ENCODE measurements around the gene FXYD7.

FXYD7 gene

GRCh38 chr19:35138305-35138892 lies 4.7 kb upstream of the FXYD7 start, which contains the start of gene FXYD1:
Gene FXYD1 (plus strand): TSS chr19:35138824. CDS start chr19:35140080, 1,256 bp downstream.
- peaks cover 34% of the 10 kb centered on the region for H3K27me3 ChIP-seq
- no peak within 1 kb of the TSS for H3K27ac ChIP-seq
- no peaks in the 10 kb centered on the region for H3K9me3 ChIP-seq
- peaks cover 35 to 40% of the 10 kb centered on the region in 2 experiments for H3K4me1 ChIP-seq (ENCODE audit: control insufficient read depth in 1 of 2, insufficient read depth in 1 of 2, low read depth in 1 of 2, low read length in 1 of 2)
- TF ChIP-seq, protein P1, sequence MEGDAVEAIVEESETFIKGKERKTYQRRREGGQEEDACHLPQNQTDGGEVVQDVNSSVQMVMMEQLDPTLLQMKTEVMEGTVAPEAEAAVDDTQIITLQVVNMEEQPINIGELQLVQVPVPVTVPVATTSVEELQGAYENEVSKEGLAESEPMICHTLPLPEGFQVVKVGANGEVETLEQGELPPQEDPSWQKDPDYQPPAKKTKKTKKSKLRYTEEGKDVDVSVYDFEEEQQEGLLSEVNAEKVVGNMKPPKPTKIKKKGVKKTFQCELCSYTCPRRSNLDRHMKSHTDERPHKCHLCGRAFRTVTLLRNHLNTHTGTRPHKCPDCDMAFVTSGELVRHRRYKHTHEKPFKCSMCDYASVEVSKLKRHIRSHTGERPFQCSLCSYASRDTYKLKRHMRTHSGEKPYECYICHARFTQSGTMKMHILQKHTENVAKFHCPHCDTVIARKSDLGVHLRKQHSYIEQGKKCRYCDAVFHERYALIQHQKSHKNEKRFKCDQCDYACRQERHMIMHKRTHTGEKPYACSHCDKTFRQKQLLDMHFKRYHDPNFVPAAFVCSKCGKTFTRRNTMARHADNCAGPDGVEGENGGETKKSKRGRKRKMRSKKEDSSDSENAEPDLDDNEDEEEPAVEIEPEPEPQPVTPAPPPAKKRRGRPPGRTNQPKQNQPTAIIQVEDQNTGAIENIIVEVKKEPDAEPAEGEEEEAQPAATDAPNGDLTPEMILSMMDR (IDR thresholded peaks at IDR 0.05), result no peak
- H3K4me3 ChIP-seq (ENCODE audit: low read depth in 1 of 2, low read length in 1 of 2), result no peak within 1 kb of the TSS
- no peaks in the 10 kb centered on the region for H3K36me3 ChIP-seq

DNA sequence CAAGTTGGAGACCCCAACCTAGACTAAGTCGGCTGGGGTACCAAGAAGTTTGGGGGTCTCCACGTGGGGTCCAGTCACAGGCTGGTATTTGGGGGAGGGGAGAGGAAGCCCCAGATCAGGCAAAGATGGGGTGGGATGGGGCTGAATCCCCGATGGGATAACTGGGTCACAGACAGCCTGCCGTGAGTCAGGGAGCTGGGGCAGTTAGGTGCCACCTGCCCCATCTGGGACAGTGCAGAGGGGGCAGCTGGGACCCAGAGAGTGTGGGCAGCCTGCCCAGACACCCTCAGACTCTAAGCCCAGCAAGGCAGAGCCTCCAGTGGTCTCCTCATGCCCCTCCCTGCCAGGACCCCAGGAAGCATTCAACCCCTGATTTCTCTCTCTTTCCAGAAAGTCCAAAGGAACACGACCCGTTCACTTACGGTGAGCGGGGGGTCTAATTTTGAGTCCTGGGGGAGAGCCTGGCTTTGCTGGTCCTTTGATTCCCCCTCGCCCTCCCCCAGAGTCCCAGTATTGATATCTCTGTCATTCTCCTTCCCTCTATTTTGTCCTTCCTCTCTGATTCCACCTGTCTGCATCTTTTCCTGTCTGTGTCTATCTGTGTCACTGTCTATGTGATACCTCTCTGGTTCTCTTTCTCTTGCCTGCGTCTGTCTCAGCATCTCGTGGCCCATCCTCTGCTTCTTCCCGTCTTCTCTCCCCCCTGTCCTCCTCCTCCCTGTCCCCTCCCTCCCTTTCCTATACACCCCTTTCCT lies 2.7 kb upstream of the FXYD7 start:
- Histone ChIP-seq H3K27me3 (peaks cover 54% of the 10 kb centered on the region), H3K27ac (no peak overlapping the region), H3K4me1 (ENCODE audit: control insufficient read depth in 1 of 2, insufficient read depth in 1 of 2, low read depth in 1 of 2, low read length in 1 of 2) (peaks cover 35 to 40% of the 10 kb centered on the region in 2 experiments), H3K36me3 (no peaks in the 10 kb centered on the region), H3K9me3 (no peaks in the 10 kb centered on the region), H3K4me3 (ENCODE audit: low read depth in 1 of 2, low read length in 1 of 2) (peak overlapping the region in 1 of 2 experiments; percentile 45)
- TF ChIP-seq, protein P1 (IDR thresholded peaks at IDR 0.05), result no peak

- H3K36me3 ChIP-seq, result no peaks in the 10 kb centered on the region
- peak overlapping the region in 1 of 2 experiments; percentile 45 for H3K4me3 ChIP-seq (ENCODE audit: low read depth in 1 of 2, low read length in 1 of 2)
- H3K27ac ChIP-seq, result peak overlapping the region; percentile 15
- H3K9me3 ChIP-seq, result no peaks in the 10 kb centered on the region
- peaks cover 62% of the 10 kb centered on the region for H3K27me3 ChIP-seq
- H3K4me1 ChIP-seq (ENCODE audit: control insufficient read depth in 1 of 2, insufficient read depth in 1 of 2, low read depth in 1 of 2, low read length in 1 of 2), result peaks cover 35% of the 10 kb centered on the region in 2 experiments
- TF ChIP-seq, protein P1 (IDR thresholded peaks at IDR 0.05), result peak; percentile 46
Observed at GRCh38 chr19:35140962-35141836, 1.9 kb upstream of the FXYD7 start.

GRCh38 chr19:35141837-35142605 lies 1.0 kb upstream of the FXYD7 start:
- TF ChIP-seq, protein P1 (IDR thresholded peaks at IDR 0.05), result no peak
- Histone ChIP-seq H3K27ac (peak overlapping the region; percentile 15), H3K36me3 (no peaks in the 10 kb centered on the region), H3K4me1 (ENCODE audit: control insufficient read depth in 1 of 2, insufficient read depth in 1 of 2, low read depth in 1 of 2, low read length in 1 of 2) (peaks cover 35% of the 10 kb centered on the region in 2 experiments), H3K9me3 (no peaks in the 10 kb centered on the region), H3K27me3 (peaks cover 63% of the 10 kb centered on the region), H3K4me3 (ENCODE audit: low read depth in 1 of 2, low read length in 1 of 2) (peak overlapping the region in 1 of 2 experiments; percentile 14)
